Activated CD4-positive, alpha-beta T cell treated with anti-CD3 and anti-CD28 coated beads for 24 hours (primary cell): ENCODE data around the gene KHDRBS2.
"Not testable (repeated sequence)": the region's sequence is repeated elsewhere in the genome, so short reads cannot be mapped to it uniquely, and the experiment has no call there.

Experiments used
- DNase-seq, 2 donors: peaks; one replicate each; pipeline ENCODE4 v3.0.0-alpha.2; 2020; ENCODE audit warnings: low read depth in 2 of 2

KHDRBS2 gene

GRCh38 chr6:61868507-61869080 is 417.4 kb downstream of the KHDRBS2 start:
- no peak for DNase-seq

GRCh38 chr6:61867635-61868034 is 418.4 kb downstream of the KHDRBS2 start:
- DNase-seq, result no peak

GRCh38 chr6:61857541-61857940 is 428.5 kb downstream of the KHDRBS2 start:
- DNase-seq, result no peak

GRCh38 chr6:61841958-61842357 is 444.1 kb downstream of the KHDRBS2 start:
- no peak for DNase-seq

DNA sequence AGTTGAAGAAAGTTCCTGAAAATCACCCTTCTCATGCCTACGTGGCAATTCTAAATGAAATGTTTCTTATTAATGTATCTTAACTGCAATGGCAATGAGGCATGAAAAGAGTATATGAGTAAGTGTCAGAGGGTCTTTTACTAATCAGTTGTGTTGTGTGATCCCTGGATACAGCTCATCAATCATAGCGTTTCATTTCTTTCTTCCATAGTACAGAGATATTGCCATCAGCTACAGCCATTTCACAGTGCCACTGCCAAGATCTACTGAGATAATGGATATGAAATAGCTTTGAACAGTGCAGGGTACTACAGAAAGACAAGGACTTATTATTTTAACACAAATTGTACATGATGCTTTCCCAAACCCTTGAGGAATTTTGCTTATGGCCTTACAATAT is 450.8 kb downstream of the KHDRBS2 start:
- no peak for DNase-seq

GRCh38 chr6:61833176-61833755 is 452.8 kb downstream of the KHDRBS2 start:
- no peak for DNase-seq

DNA sequence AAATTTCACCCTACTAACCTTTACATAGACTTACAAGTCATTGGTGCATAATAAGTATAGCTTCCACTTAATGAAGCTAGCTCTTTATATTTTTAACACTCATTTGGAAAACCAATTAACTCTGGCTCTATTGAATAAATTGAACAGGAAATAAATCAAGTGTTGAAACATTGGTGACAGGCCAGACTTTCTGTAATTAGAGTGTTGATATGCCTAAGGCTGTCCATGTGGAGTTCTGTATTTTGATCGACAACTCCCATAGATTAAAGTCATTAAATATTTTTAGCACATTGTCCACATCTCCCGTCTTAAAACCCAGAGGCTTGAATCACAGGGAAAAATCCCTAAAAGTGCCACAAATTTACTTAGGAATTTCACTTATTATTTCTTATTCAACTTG is 468.3 kb downstream of the KHDRBS2 start:
- DNase-seq, result no peak

DNA sequence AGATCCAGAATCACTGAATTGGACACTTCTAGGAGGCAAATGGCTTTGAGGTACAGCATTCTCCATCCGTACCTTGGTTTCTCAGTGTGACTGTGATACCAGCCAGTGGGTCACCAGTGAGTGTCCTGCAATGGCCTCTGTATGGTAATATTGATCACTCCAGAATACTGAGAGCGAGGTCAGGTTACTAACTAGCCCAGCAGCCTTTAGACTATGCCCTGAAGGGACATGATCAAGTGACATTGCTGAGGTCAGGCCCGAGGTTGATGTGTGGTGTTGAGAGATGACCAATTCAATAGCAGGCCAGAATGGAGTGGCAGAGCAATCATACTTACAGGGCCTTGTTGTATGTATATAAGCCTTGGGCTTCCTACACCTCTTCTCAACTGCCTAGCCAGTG is 476.0 kb downstream of the KHDRBS2 start:
- DNase-seq, result no peak

DNA sequence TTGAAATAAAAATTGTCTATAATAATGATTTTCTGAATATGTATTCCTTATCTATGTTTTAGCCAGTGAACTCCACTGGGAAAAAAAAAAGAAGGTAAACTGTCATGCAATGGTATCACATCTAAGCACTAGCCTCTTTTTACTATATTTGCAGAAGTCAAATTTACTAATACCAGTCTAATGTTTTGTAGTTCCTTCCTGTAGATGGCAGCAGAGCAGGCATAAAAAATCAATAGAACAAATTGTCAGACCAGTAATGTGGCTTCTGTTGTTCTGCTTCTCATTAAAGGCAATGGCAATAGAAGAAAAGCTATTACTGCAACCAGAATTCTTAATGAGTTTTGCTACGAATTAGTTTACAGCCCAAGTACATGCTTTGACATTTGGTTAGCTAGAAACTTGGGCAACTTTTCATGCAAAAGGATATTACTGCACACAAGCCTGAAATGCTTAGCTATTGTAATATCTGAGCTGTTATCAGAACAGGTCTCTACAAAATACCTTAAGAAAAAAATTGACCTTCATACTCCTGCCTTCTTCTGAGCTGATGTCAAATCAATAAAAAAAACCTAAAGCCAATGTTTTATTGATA is 476.9 kb downstream of the KHDRBS2 start:
- DNase-seq, result no peak

- no peak for DNase-seq
These were observed 498.0 kb downstream of the KHDRBS2 start for GRCh38 chr6:61787998-61788397.

GRCh38 chr6:61769446-61769845 is 516.6 kb downstream of the KHDRBS2 start:
- DNase-seq, result not testable (repeated sequence)

- DNase-seq, result no peak
These were observed 530.3 kb downstream of the KHDRBS2 start for GRCh38 chr6:61755739-61756138.

DNA sequence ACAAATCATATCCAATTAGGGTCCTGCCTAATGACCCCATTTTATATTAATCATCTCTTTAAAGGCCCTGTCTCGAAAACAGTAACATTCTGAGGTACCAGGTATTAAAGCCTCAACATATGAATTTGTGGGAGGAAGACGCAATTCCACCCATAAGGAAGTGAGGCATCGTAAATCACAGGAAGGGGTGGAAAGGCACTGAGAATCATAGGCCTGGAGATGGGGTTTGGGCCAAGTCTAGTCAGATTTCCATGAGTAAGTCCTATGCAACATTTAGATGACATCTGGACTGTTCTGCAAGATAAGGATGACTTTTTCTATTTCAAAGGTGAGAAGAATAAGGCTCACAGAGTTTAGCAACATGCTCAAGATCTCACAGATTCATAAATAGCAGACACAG is 534.0 kb downstream of the KHDRBS2 start:
- DNase-seq, result no peak

GRCh38 chr6:61745994-61746393 is 540.0 kb downstream of the KHDRBS2 start:
- DNase-seq, result no peak

GRCh38 chr6:61711849-61712248 is 574.2 kb downstream of the KHDRBS2 start:
- DNase-seq, result no peak

DNA sequence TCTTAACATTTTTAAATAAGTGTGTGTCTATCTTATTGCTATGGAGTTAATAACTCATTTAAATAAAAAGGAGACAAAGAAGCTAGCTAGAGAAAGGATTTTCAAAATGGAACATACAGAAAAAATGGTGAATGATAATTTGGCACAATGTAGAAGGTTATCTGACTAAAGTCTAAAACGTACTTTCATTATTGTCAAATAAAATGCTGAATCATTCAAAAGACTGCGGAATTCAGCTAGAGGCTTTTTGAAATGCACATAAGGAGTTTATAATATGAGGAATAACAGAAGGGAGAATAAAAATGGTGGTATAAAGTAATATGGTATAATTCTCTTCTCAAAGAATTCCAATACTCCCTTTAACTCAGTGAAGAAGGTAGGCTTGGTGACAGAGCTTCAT is 597.9 kb downstream of the KHDRBS2 start:
- DNase-seq, result no peak

DNA sequence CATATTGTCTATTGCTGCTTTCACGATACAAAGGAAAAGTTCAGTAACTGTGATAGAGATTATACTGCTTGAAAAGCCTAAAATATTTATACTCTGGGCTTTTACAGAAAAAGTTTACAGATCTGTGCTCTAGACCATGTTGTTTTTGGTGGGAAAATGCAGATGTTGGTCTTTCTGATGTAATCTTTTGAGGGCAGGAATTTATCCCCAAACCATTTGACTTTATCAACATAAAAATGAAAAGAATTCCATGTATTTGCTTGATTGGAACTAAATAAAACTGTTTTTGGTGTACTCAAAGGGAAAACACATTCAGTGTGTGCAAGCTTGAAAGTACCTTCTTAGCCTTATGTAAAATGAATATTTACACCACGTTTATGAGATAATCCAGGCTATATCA is 603.5 kb downstream of the KHDRBS2 start:
- DNase-seq, result no peak

DNA sequence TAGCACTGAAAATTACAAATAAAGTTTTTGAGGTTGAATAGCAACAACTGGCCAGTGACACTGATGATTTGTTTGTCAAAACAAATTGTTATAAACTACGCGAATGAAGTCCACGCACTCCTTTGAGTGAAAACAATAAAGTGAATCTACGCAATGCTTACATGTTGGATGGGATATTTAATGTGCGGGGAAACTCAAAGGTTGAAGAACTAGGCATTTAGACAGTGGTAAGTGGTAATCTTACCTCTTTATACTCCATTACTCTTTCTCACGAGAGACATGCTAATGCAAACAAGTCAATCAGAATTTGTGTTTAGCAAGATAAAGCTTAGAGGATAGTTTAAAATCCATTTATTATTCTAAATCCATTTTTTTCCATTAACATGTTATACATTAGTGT is 606.4 kb downstream of the KHDRBS2 start:
- no peak for DNase-seq

- DNase-seq, result no peak
These were observed 610.3 kb downstream of the KHDRBS2 start for GRCh38 chr6:61675734-61676133.

- DNase-seq, result no peak
These were observed 636.2 kb downstream of the KHDRBS2 start for GRCh38 chr6:61649845-61650244.

DNA sequence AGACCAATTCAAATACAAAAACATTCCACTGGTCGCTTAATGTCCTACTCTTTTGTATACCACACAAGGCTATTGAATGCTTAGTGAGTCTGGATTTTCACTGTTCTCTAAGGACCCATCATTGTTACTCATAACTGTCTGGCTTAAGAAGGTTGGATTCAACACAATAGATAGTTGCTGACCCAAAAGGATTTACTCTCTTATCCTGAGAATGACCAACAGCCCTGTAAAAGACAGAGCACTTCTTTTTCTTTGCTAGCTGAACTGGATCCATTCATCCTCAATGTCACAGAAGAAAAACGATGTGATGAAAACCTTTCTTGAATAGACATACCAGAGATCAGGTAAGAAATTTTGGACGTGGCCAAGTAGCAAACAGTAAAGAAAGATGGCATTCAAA is 645.6 kb downstream of the KHDRBS2 start:
- no peak for DNase-seq
